Measurements from ENCODE around the gene PTPRM. TPM values are rescaled to one million over a fixed set of nuclear protein-coding genes. Genes with fewer than 3 reads are reported as not detected.

The PTPRM gene
- total RNA-seq, 1 donor, result 84.7 TPM

DNA sequence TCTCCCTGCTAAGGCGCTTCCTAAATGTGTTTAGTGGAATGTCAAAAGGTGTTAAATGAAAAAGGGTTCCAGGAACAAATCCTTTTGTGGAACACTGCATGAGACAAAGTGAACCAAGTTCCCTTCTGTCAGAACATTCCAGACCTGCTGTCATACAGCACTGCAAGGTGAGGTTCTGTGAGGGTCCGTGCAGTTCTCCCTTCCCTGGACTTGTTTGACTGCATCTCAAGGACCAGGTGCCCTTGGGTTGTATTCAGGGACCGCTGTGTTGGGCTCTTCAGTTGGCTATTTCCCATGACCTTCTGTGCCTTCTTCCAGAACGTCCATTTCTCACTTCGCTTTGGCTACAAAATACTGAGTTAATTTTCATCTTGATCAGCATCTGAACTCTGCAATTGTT is 328.2 kb downstream of the PTPRM start:
- no peak overlapping the region for H3K4me3 ChIP-seq (ENCODE audit: insufficient read depth, low read length)
- H3K4me2 ChIP-seq (ENCODE audit: insufficient read depth, low read length), result no peak overlapping the region
- TF ChIP-seq, protein P1, sequence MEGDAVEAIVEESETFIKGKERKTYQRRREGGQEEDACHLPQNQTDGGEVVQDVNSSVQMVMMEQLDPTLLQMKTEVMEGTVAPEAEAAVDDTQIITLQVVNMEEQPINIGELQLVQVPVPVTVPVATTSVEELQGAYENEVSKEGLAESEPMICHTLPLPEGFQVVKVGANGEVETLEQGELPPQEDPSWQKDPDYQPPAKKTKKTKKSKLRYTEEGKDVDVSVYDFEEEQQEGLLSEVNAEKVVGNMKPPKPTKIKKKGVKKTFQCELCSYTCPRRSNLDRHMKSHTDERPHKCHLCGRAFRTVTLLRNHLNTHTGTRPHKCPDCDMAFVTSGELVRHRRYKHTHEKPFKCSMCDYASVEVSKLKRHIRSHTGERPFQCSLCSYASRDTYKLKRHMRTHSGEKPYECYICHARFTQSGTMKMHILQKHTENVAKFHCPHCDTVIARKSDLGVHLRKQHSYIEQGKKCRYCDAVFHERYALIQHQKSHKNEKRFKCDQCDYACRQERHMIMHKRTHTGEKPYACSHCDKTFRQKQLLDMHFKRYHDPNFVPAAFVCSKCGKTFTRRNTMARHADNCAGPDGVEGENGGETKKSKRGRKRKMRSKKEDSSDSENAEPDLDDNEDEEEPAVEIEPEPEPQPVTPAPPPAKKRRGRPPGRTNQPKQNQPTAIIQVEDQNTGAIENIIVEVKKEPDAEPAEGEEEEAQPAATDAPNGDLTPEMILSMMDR (IDR thresholded peaks at IDR 0.05; ENCODE audit: extremely low read depth, low read depth, low read length), result no peak
- no peak overlapping the region for H3K27ac ChIP-seq (ENCODE audit: low read depth, low read length)
- H3K9me3 ChIP-seq (ENCODE audit: low read depth, low read length), result no peaks in the 10 kb centered on the region
- no peaks in the 10 kb centered on the region for H3K79me2 ChIP-seq (ENCODE audit: insufficient read depth, low read length)
- DNase-seq (ENCODE audit: insufficient read length, low spot score, missing footprints), result no peak
- no peak overlapping the region for H2AFZ ChIP-seq (ENCODE audit: low read length)
- H4K20me1 ChIP-seq (ENCODE audit: insufficient read depth, low read length), result no peaks in the 10 kb centered on the region
- H3K27me3 ChIP-seq (ENCODE audit: insufficient read depth, low read length), result no peaks in the 10 kb centered on the region
- peaks cover 5% of the 10 kb centered on the region for H3K4me1 ChIP-seq (ENCODE audit: insufficient read depth, low read length)
- no peaks in the 10 kb centered on the region for H3K36me3 ChIP-seq (ENCODE audit: insufficient read depth, low read length)

DNA sequence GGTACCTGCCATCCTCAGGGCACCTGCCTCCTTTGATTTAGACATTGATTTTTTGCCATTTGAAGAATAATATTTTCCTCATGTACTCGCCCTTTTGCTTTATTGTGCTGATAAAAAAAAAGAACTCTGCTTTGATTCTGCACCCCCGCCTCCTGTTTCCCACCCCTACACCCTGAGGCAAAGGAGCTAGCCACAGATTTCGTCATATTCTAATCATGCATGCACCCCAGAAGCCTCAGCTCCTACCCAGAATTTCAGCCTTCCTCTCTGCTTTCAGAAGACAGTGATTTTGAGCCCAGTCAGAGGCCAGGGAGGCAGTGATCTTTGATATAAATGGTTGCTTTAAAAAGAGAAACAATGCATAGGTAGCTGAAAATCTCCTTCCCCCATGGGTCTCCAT is 329.0 kb downstream of the PTPRM start:
- Histone ChIP-seq H3K4me3 (ENCODE audit: insufficient read depth, low read length) (no peak overlapping the region), H3K27me3 (ENCODE audit: insufficient read depth, low read length) (no peaks in the 10 kb centered on the region), H3K79me2 (ENCODE audit: insufficient read depth, low read length) (no peaks in the 10 kb centered on the region), H3K36me3 (ENCODE audit: insufficient read depth, low read length) (no peaks in the 10 kb centered on the region), H2AFZ (ENCODE audit: low read length) (no peak overlapping the region), H4K20me1 (ENCODE audit: insufficient read depth, low read length) (no peaks in the 10 kb centered on the region), H3K4me2 (ENCODE audit: insufficient read depth, low read length) (no peak overlapping the region), H3K27ac (ENCODE audit: low read depth, low read length) (no peak overlapping the region), H3K4me1 (ENCODE audit: insufficient read depth, low read length) (peaks cover 5% of the 10 kb centered on the region), H3K9me3 (ENCODE audit: low read depth, low read length) (no peaks in the 10 kb centered on the region)
- TF ChIP-seq, protein P1 (IDR thresholded peaks at IDR 0.05; ENCODE audit: extremely low read depth, low read depth, low read length), result no peak
- no peak for DNase-seq (ENCODE audit: insufficient read length, low spot score, missing footprints)

DNA sequence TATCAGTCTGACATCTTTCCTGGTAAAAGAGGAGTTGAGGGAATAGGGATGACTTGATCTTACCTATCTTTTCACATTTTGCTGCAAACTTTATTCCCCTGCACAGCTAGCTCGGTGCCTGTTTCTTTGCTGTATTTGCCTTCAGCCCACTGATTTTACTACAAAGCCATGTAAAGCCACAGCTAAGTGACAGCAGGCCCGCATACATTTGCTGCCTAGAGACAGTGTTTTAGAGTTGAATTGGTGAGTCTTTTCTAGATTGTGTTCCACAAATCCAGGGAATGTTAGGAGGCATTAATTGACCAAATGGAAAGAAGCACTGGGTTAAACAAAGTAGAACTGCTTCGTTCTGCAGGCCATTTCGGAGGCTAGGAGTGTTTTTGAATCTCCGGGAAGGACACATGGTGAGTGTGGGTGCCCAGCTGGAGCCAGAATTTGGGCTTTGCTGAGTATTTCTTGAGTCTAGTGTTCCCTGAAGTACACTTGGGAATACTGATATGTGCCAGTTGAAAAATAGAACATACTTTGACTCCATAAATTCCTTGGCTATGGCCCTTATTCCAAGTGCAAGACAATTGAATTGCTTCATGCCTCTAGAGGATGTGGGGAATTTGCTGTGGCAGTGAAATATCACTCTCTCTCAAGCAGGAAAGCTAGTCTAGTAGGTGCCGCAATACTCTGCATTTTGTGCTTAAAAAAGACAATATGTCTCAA is 329.8 kb downstream of the PTPRM start:
- Histone ChIP-seq H4K20me1 (ENCODE audit: insufficient read depth, low read length) (no peaks in the 10 kb centered on the region), H3K79me2 (ENCODE audit: insufficient read depth, low read length) (no peaks in the 10 kb centered on the region), H3K36me3 (ENCODE audit: insufficient read depth, low read length) (no peaks in the 10 kb centered on the region), H3K4me2 (ENCODE audit: insufficient read depth, low read length) (no peak overlapping the region), H3K4me3 (ENCODE audit: insufficient read depth, low read length) (no peak overlapping the region), H3K27me3 (ENCODE audit: insufficient read depth, low read length) (no peaks in the 10 kb centered on the region), H3K9me3 (ENCODE audit: low read depth, low read length) (no peaks in the 10 kb centered on the region), H3K4me1 (ENCODE audit: insufficient read depth, low read length) (peaks cover 7% of the 10 kb centered on the region), H2AFZ (ENCODE audit: low read length) (no peak overlapping the region), H3K27ac (ENCODE audit: low read depth, low read length) (no peak overlapping the region)
- TF ChIP-seq, protein P1 (IDR thresholded peaks at IDR 0.05; ENCODE audit: extremely low read depth, low read depth, low read length), result no peak
- DNase-seq (ENCODE audit: insufficient read length, low spot score, missing footprints), result no peak

DNA sequence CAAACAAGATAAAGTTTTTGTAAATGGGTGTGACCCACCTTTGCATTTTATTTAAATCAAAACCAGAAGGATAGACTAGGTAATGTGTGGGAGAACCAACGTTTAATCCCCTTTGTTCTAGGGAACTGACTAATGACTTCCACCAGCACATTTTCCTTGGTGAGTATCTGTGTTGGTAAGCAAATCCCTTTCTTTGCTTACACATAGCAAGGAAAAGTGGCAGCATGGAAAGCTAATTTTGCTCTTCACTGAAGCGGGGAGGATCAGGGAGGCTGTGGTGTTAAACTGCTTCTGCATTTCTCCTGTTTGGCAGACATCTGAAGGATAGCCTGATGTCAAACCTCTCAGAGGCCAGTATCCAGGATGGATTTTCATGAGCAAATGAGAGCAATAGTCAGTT is 331.1 kb downstream of the PTPRM start:
- H3K9me3 ChIP-seq (ENCODE audit: low read depth, low read length), result no peaks in the 10 kb centered on the region
- H3K4me1 ChIP-seq (ENCODE audit: insufficient read depth, low read length), result peaks cover 10% of the 10 kb centered on the region
- TF ChIP-seq, protein P1 (IDR thresholded peaks at IDR 0.05; ENCODE audit: extremely low read depth, low read depth, low read length), result no peak
- no peak overlapping the region for H3K4me2 ChIP-seq (ENCODE audit: insufficient read depth, low read length)
- H2AFZ ChIP-seq (ENCODE audit: low read length), result no peak overlapping the region
- H3K4me3 ChIP-seq (ENCODE audit: insufficient read depth, low read length), result no peak overlapping the region
- H3K27ac ChIP-seq (ENCODE audit: low read depth, low read length), result no peak overlapping the region
- no peak for DNase-seq (ENCODE audit: insufficient read length, low spot score, missing footprints)
- H3K36me3 ChIP-seq (ENCODE audit: insufficient read depth, low read length), result no peaks in the 10 kb centered on the region
- H4K20me1 ChIP-seq (ENCODE audit: insufficient read depth, low read length), result no peaks in the 10 kb centered on the region
- H3K79me2 ChIP-seq (ENCODE audit: insufficient read depth, low read length), result peaks cover 3% of the 10 kb centered on the region
- H3K27me3 ChIP-seq (ENCODE audit: insufficient read depth, low read length), result no peaks in the 10 kb centered on the region

Data from osteoblast (primary cell).